Measurements from ENCODE around the gene EIF4H.
A peak's percentile ranks its signal among the peaks of the same experiment; 100 is the strongest.

EIF4H gene

DNA sequence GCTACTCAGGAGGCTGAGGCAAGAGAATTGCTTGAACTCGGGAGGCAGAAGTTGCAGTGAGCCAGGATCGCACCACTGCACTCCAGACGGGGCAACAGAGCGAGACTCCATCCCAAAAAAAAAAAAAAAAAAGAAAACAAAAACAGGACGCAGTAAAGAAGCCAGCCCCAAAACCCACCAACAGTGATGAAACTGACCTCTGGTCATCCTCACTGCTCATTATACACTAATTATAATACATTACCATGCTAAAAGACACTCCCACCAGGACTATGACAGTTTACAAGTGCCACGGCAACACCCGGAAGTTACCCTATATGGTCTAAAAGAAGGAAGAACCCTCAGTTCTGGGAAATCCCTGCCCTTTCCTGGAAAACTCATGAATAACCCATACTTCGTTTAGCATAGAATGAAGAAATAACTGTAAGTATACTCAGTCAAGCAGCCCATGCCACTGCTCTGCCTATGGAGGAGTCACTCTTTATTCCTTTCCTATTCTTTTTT lies 40.0 kb upstream of the EIF4H start:
- no peak overlapping the region for H2AK5ac ChIP-seq (ENCODE audit: low read length)
- peaks cover 2% of the 10 kb centered on the region for H3K79me1 ChIP-seq (ENCODE audit: low read length)
- peaks cover 6 to 14% of the 10 kb centered on the region in 2 experiments for H3K4me1 ChIP-seq (ENCODE audit: control insufficient read depth in 1 of 2, insufficient read depth in 2 of 2, low read length in 2 of 2)
- no peak overlapping the region for H3K23ac ChIP-seq (ENCODE audit: low read length)
- peak overlapping the region; percentile 54 for H2BK12ac ChIP-seq (ENCODE audit: low read length)
- H2BK120ac ChIP-seq (ENCODE audit: insufficient read depth, low read length, poor library complexity) = peak overlapping the region; percentile 11
- no peaks in the 10 kb centered on the region for H3K9me3 ChIP-seq (ENCODE audit: insufficient read depth, low read depth, low read length)
- no peak overlapping the region for H3K9ac ChIP-seq (ENCODE audit: low read length)
- no peak overlapping the region for H4K8ac ChIP-seq (ENCODE audit: low read depth, low read length)
- H4K91ac ChIP-seq (ENCODE audit: low read depth, low read length) = no peak overlapping the region
- no peak overlapping the region for H3K18ac ChIP-seq (ENCODE audit: low read length)
- no peak overlapping the region for H3K14ac ChIP-seq (ENCODE audit: low read length)
- H3K4me2 ChIP-seq (ENCODE audit: low read length) = no peak overlapping the region
- no peak overlapping the region for H3K4ac ChIP-seq (ENCODE audit: low read depth, low read length)
- WGBS (ENCODE audit: extremely low coverage, insufficient coverage, insufficient read length) = no CpG with 5 or more reads among the region's 8 CpGs
- peak; percentile 91 to 98 for DNase-seq
- no peaks in the 10 kb centered on the region for H3K27me3 ChIP-seq (ENCODE audit: insufficient read depth, low read length)
- no peak overlapping the region for H2AFZ ChIP-seq (ENCODE audit: insufficient read depth, low read length, poor library complexity)
- H3K4me3 ChIP-seq (ENCODE audit: low read depth, low read length) = no peak overlapping the region
- no peaks in the 10 kb centered on the region for H3K79me2 ChIP-seq (ENCODE audit: control insufficient read depth, insufficient read depth, low read length, poor library complexity)
- H3K27ac ChIP-seq (ENCODE audit: low read depth, low read length) = peak overlapping the region; percentile 6
- H3K36me3 ChIP-seq (ENCODE audit: control insufficient read depth in 1 of 2, insufficient read depth in 2 of 2, low read length in 2 of 2) = no peaks in the 10 kb centered on the region
- no peak overlapping the region for H4K12ac ChIP-seq (ENCODE audit: low read depth, low read length)
- peak overlapping the region; percentile 39 for H2BK5ac ChIP-seq (ENCODE audit: low read depth, low read length, poor library complexity)

DNA sequence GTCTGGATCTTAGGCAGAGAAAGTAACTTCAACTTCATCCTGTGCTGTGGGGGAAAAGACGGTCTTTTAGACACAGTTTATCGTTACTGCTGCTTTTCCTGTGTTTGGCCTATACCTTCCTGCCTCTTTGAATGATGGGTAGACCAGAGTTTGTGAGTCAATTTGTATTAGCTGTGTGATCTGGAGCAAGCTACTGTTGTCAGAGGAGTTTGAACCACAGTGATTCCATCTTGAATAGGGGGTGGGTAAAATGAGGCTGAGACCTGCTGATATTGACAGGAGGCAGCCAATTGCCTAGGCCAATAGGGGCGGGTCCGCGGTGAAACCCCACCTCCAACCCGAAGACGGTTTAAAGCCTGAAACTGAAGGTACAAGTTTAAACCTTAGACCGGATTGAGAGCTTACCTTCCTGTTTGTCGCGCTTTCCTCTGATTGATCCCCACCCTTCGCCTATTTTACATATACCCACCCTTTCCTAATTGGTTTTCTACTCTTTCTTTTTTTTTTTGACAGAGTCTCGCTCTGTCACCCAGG lies 35.8 kb upstream of the EIF4H start:
- no peak overlapping the region for H3K27ac ChIP-seq (ENCODE audit: low read depth, low read length)
- H2BK5ac ChIP-seq (ENCODE audit: low read depth, low read length, poor library complexity) = no peak overlapping the region
- no peak overlapping the region for H2BK12ac ChIP-seq (ENCODE audit: low read length)
- peak overlapping the region; percentile 17 for H3K4me2 ChIP-seq (ENCODE audit: low read length)
- no peak overlapping the region for H2AK5ac ChIP-seq (ENCODE audit: low read length)
- H3K27me3 ChIP-seq (ENCODE audit: insufficient read depth, low read length) = no peaks in the 10 kb centered on the region
- no peak overlapping the region for H2BK120ac ChIP-seq (ENCODE audit: insufficient read depth, low read length, poor library complexity)
- H3K4me1 ChIP-seq (ENCODE audit: control insufficient read depth in 1 of 2, insufficient read depth in 2 of 2, low read length in 2 of 2) = peaks cover 11 to 14% of the 10 kb centered on the region in 2 experiments
- no peak overlapping the region for H3K23ac ChIP-seq (ENCODE audit: low read length)
- no CpG with 5 or more reads among the region's 12 CpGs for WGBS (ENCODE audit: extremely low coverage, insufficient coverage, insufficient read length)
- no peaks in the 10 kb centered on the region for H3K36me3 ChIP-seq (ENCODE audit: control insufficient read depth in 1 of 2, insufficient read depth in 2 of 2, low read length in 2 of 2)
- no peak overlapping the region for H3K4ac ChIP-seq (ENCODE audit: low read depth, low read length)
- H4K12ac ChIP-seq (ENCODE audit: low read depth, low read length) = no peak overlapping the region
- no peak overlapping the region for H2AFZ ChIP-seq (ENCODE audit: insufficient read depth, low read length, poor library complexity)
- H4K91ac ChIP-seq (ENCODE audit: low read depth, low read length) = no peak overlapping the region
- H3K9me3 ChIP-seq (ENCODE audit: insufficient read depth, low read depth, low read length) = no peaks in the 10 kb centered on the region
- H3K9ac ChIP-seq (ENCODE audit: low read length) = no peak overlapping the region
- H3K18ac ChIP-seq (ENCODE audit: low read length) = no peak overlapping the region
- H3K79me2 ChIP-seq (ENCODE audit: control insufficient read depth, insufficient read depth, low read length, poor library complexity) = no peaks in the 10 kb centered on the region
- DNase-seq = peak in 1 of 2 donors; percentile 38
- H3K4me3 ChIP-seq (ENCODE audit: low read depth, low read length) = no peak overlapping the region
- peaks cover 4% of the 10 kb centered on the region for H3K79me1 ChIP-seq (ENCODE audit: low read length)
- no peak overlapping the region for H4K8ac ChIP-seq (ENCODE audit: low read depth, low read length)
- no peak overlapping the region for H3K14ac ChIP-seq (ENCODE audit: low read length)

DNA sequence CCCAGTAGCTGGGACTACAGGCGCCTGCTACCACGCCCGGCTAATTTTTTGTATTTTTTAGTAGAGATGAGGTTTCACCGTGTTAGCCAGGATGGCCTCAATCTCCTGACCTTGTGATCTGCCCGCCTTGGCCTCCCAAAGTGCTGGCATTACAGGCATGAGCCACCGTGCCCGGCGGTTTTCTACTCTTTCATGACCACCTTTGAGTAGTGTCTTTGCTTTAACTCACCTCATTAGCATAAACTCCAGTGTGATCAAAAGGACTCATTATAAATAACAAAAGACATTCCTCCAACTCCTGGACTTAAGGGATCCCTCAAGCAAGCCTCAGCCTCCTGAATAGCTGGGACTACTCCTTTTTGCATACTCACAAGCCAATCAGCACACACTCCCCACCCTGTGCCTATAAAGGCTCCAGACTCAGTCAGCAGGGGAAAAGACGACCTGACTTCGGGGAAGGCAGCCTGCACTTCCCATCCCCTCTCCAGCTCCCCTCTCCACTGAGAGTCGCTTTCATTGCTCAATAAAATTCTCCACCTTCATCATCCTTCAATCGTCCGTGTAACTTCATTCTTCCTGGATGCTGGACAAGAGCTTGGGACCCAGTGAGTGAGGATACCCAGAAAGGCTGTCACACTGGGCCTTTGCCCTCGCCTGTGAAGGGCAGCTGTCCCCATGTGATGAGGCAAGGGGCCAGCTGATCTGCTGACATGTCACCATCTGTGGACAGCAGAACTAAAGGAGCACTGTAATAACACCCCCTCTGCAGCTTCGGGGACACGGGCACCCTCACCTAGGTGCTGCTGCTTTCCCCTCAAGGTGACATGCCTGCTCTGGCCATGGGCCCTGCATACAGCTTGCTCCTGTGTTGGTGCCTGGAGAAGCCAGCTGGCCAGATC lies 35.0 kb upstream of the EIF4H start:
- H3K27ac ChIP-seq (ENCODE audit: low read depth, low read length) = no peak overlapping the region
- H3K79me2 ChIP-seq (ENCODE audit: control insufficient read depth, insufficient read depth, low read length, poor library complexity) = no peaks in the 10 kb centered on the region
- no peak overlapping the region for H2BK5ac ChIP-seq (ENCODE audit: low read depth, low read length, poor library complexity)
- no peaks in the 10 kb centered on the region for H3K27me3 ChIP-seq (ENCODE audit: insufficient read depth, low read length)
- H2BK120ac ChIP-seq (ENCODE audit: insufficient read depth, low read length, poor library complexity) = no peak overlapping the region
- no peak overlapping the region for H3K14ac ChIP-seq (ENCODE audit: low read length)
- no peak overlapping the region for H2AFZ ChIP-seq (ENCODE audit: insufficient read depth, low read length, poor library complexity)
- no peak overlapping the region for H3K4ac ChIP-seq (ENCODE audit: low read depth, low read length)
- no CpG with 5 or more reads among the region's 16 CpGs for WGBS (ENCODE audit: extremely low coverage, insufficient coverage, insufficient read length)
- H2AK5ac ChIP-seq (ENCODE audit: low read length) = no peak overlapping the region
- H3K18ac ChIP-seq (ENCODE audit: low read length) = no peak overlapping the region
- no peak overlapping the region for H3K23ac ChIP-seq (ENCODE audit: low read length)
- no peak overlapping the region for H4K12ac ChIP-seq (ENCODE audit: low read depth, low read length)
- no peaks in the 10 kb centered on the region for H3K9me3 ChIP-seq (ENCODE audit: insufficient read depth, low read depth, low read length)
- H2BK12ac ChIP-seq (ENCODE audit: low read length) = no peak overlapping the region
- no peak overlapping the region for H4K91ac ChIP-seq (ENCODE audit: low read depth, low read length)
- H3K36me3 ChIP-seq (ENCODE audit: control insufficient read depth in 1 of 2, insufficient read depth in 2 of 2, low read length in 2 of 2) = no peaks in the 10 kb centered on the region
- no peak overlapping the region for H3K4me3 ChIP-seq (ENCODE audit: low read depth, low read length)
- DNase-seq = no peak
- H3K79me1 ChIP-seq (ENCODE audit: low read length) = peaks cover 2% of the 10 kb centered on the region
- H4K8ac ChIP-seq (ENCODE audit: low read depth, low read length) = no peak overlapping the region
- H3K9ac ChIP-seq (ENCODE audit: low read length) = no peak overlapping the region
- peaks cover 7% of the 10 kb centered on the region in 2 experiments for H3K4me1 ChIP-seq (ENCODE audit: control insufficient read depth in 1 of 2, insufficient read depth in 2 of 2, low read length in 2 of 2)
- H3K4me2 ChIP-seq (ENCODE audit: low read length) = no peak overlapping the region

DNA sequence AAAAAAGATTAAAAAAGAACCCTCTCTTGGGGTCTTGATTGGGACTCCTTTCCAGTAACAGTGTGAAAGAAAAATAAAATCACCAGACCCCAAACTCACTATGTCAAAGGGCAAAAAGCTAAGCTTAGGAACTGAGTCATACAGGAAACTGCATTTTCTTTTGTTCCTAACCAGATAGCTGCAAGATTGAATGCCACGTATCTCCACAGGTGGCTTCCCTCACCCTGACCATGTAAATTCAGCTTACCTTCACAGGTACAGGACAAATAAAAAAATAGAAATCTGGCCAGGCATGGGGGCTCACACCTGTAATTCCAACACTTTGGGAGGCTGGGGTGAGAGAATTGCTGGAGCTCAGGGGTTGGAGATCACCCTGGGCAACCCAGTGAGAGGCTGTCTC lies 32.5 kb upstream of the EIF4H start:
- H3K9ac ChIP-seq (ENCODE audit: low read length) = no peak overlapping the region
- H3K9me3 ChIP-seq (ENCODE audit: insufficient read depth, low read depth, low read length) = peaks cover 3% of the 10 kb centered on the region
- H2BK12ac ChIP-seq (ENCODE audit: low read length) = peak overlapping the region; percentile 75
- peaks cover 6 to 7% of the 10 kb centered on the region in 2 experiments for H3K4me1 ChIP-seq (ENCODE audit: control insufficient read depth in 1 of 2, insufficient read depth in 2 of 2, low read length in 2 of 2)
- peak overlapping the region; percentile 59 for H2AFZ ChIP-seq (ENCODE audit: insufficient read depth, low read length, poor library complexity)
- no peak overlapping the region for H3K18ac ChIP-seq (ENCODE audit: low read length)
- peak overlapping the region; percentile 55 for H2BK5ac ChIP-seq (ENCODE audit: low read depth, low read length, poor library complexity)
- H3K27me3 ChIP-seq (ENCODE audit: insufficient read depth, low read length) = no peaks in the 10 kb centered on the region
- peak overlapping the region; percentile 43 for H4K91ac ChIP-seq (ENCODE audit: low read depth, low read length)
- DNase-seq = peak; percentile 45 to 78
- no peaks in the 10 kb centered on the region for H3K36me3 ChIP-seq (ENCODE audit: control insufficient read depth in 1 of 2, insufficient read depth in 2 of 2, low read length in 2 of 2)
- H4K12ac ChIP-seq (ENCODE audit: low read depth, low read length) = no peak overlapping the region
- no peak overlapping the region for H2BK120ac ChIP-seq (ENCODE audit: insufficient read depth, low read length, poor library complexity)
- H3K27ac ChIP-seq (ENCODE audit: low read depth, low read length) = no peak overlapping the region
- WGBS (ENCODE audit: extremely low coverage, insufficient coverage, insufficient read length) = no CpG with 5 or more reads among the region's 1 CpG
- no peak overlapping the region for H3K23ac ChIP-seq (ENCODE audit: low read length)
- no peak overlapping the region for H2AK5ac ChIP-seq (ENCODE audit: low read length)
- H4K8ac ChIP-seq (ENCODE audit: low read depth, low read length) = peak overlapping the region; percentile 45
- peak overlapping the region; percentile 68 for H3K14ac ChIP-seq (ENCODE audit: low read length)
- H3K4ac ChIP-seq (ENCODE audit: low read depth, low read length) = peak overlapping the region; percentile 13
- H3K4me2 ChIP-seq (ENCODE audit: low read length) = peak overlapping the region; percentile 25
- no peaks in the 10 kb centered on the region for H3K79me2 ChIP-seq (ENCODE audit: control insufficient read depth, insufficient read depth, low read length, poor library complexity)
- peaks cover 2% of the 10 kb centered on the region for H3K79me1 ChIP-seq (ENCODE audit: low read length)
- H3K4me3 ChIP-seq (ENCODE audit: low read depth, low read length) = no peak overlapping the region
